Measurements from ENCODE around the gene HAAO. TPM values are rescaled to one million over a fixed set of nuclear protein-coding genes. Genes with fewer than 3 reads are reported as not detected.

The HAAO gene
- total and polyA plus RNA-seq, 2 of the 13 experiments (the other 11 are each of a cell fraction or from before 2014, with no cell fraction given): 36.1 to 42.7 TPM

DNA sequence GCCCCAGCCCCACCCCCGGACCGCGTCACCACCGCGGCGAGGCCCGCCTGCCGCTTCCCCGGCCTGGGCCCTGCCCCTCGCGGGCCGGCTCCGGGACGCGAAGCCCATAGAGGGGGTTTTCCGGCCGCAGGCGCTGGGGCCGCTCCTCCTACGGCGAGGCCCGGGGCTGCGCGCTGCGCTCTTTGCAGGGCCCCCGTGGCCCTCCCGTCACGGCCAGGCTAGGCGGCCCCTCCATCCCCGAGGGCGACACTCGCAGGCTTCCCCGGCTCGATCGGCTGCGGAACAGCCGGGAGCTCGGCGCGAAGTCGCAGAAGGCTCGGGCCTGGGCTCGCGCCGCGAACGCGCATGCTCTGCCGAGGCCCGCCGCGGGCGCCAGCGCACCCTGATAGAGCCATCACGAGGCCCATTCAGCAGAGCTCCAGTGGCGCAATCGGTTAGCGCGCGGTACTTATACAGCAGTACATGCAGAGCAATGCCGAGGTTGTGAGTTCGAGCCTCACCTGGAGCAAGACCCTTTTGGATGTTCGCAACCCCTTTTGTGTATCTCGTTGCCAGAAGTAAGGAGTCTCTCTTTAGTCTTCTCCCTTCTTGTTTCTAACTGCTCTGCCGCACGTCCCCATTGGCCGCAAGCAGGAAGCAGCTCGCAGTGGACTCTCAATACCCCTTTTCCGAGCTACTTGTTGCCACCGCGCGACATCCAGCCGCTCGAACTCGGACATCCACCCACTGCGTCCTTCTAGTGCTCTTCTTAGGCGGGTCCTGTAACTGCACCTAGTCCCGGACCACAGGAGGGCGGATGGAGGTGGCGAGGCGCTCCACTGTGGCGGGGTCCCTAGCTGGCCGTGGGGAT is 18.0 kb upstream of the HAAO start (continued):
- TF ChIP-seq KDM4B (CRISPR knock-in tag; IDR thresholded peaks at IDR 0.05) (peak; percentile 94; the same call in 1 of the 2 replicates), ZBTB7B (CRISPR knock-in tag; IDR thresholded peaks at IDR 0.05) (peak; percentile 74), ZC3H13 (CRISPR knock-in tag; IDR thresholded peaks at IDR 0.05) (peak; percentile 99), ZNF121 (CRISPR knock-in tag; IDR thresholded peaks at IDR 0.05) (peak; percentile 70), MYC (CRISPR knock-in tag; IDR thresholded peaks at IDR 0.05; ENCODE audit: borderline replicate concordance) (peak; percentile 93), JUNB (CRISPR knock-in tag; IDR thresholded peaks at IDR 0.05; ENCODE audit: borderline replicate concordance) (no peak; the same call in 1 of the 2 replicates), DRAP1 (CRISPR knock-in tag; IDR thresholded peaks at IDR 0.05) (peak; percentile 91), RBFOX2 (IDR thresholded peaks at IDR 0.05; ENCODE audit: low read depth, low read length) (peak; percentile 99), ZNF335 (CRISPR knock-in tag; IDR thresholded peaks at IDR 0.05) (peak; percentile 45), MED1 (CRISPR knock-in tag; IDR thresholded peaks at IDR 0.05) (peak; percentile 94), ZNF367 (CRISPR knock-in tag; IDR thresholded peaks at IDR 0.05; ENCODE audit: borderline replicate concordance) (peak; percentile 89; the same call in 1 of the 2 replicates), E2F5 (CRISPR knock-in tag; conservative IDR thresholded peaks at IDR 0.05) (0 out of 2 replicates have a peak, but pooled peaks have one; percentile 25), GLI4 (CRISPR knock-in tag; IDR thresholded peaks at IDR 0.05; ENCODE audit: borderline replicate concordance) (0 out of 2 replicates have a peak, but pooled peaks have one; percentile 84), SYNCRIP (IDR thresholded peaks at IDR 0.05; ENCODE audit: insufficient read depth, low read depth, low read length) (no peak), ZNF138 (CRISPR knock-in tag; IDR thresholded peaks at IDR 0.05; ENCODE audit: low read depth) (peak; percentile 94), ZNF224 (CRISPR knock-in tag; IDR thresholded peaks at IDR 0.05) (peak; percentile 80), HNRNPH1 (optimal IDR thresholded peaks at IDR 0.05; ENCODE audit: low read depth, low read length) (no peak), SOX13 (IDR thresholded peaks at IDR 0.05) (peak; percentile 54; the same call in 1 of the 2 replicates), SOX13 (CRISPR knock-in tag; conservative IDR thresholded peaks at IDR 0.05 in 1 of 2, IDR thresholded peaks at IDR 0.05 in 1 of 2) (peak in 1 of 2 experiments; percentile 64; a peak in 1 of 4 replicates), NR1H2 (CRISPR knock-in tag; IDR thresholded peaks at IDR 0.05; ENCODE audit: borderline replicate concordance, low read depth) (peak; percentile 89; the same call in 1 of the 2 replicates), FIP1L1 (IDR thresholded peaks at IDR 0.05; ENCODE audit: borderline replicate concordance, insufficient read depth, low read depth, low read length) (no peak; the same call in 1 of the 2 replicates), HNF4G (IDR thresholded peaks at IDR 0.05; ENCODE audit: borderline replicate concordance, low read depth, low read length) (peak; percentile 20; the same call in 1 of the 2 replicates), HNF4G (CRISPR knock-in tag; IDR thresholded peaks at IDR 0.05; ENCODE audit: borderline replicate concordance, low read depth) (peak; percentile 82), MTERF4 (CRISPR knock-in tag; IDR thresholded peaks at IDR 0.05) (peak; percentile 97), ZMYM4 (CRISPR knock-in tag; IDR thresholded peaks at IDR 0.05) (peak; percentile 95), ZNF557 (CRISPR knock-in tag; IDR thresholded peaks at IDR 0.05) (peak; percentile 26; the same call in 1 of the 2 replicates), ZNF205 (CRISPR knock-in tag; IDR thresholded peaks at IDR 0.05) (peak; percentile 93; the same call in 1 of the 2 replicates), HCFC1 (IDR thresholded peaks at IDR 0.05; ENCODE audit: low read depth, low read length) (peak; percentile 26; the same call in 1 of the 2 replicates), ZNF530 (CRISPR knock-in tag; IDR thresholded peaks at IDR 0.05; ENCODE audit: low read depth) (no peak)
